Epithelial cell of esophagus (primary cell): ENCODE data around the gene MAMDC2.

Experiments
- DNase-seq: peaks from one replicate; pipeline ENCODE4 v3.0.0; 2010; ENCODE audit warnings: low read depth
- H3K4me3 ChIP-seq: 2 replicates; pipeline ENCODE4 v1.5.1; 2011; ENCODE audit warnings: mild to moderate bottlenecking, low read length, control low read depth
- TF ChIP-seq, protein P1 (sequence below): IDR thresholded peaks from 2 replicates; pipeline ENCODE4 v1.5.1; 2011; ENCODE audit warnings: low read depth, mild to moderate bottlenecking, low read length, control low read depth, inconsistent platforms; ENCODE audit not compliant: insufficient read depth; ENCODE audit errors: missing control alignments

The MAMDC2 gene

GRCh38 chr9:70136632-70137031, 93.0 kb downstream of the MAMDC2 start:
- TF ChIP-seq, protein P1, sequence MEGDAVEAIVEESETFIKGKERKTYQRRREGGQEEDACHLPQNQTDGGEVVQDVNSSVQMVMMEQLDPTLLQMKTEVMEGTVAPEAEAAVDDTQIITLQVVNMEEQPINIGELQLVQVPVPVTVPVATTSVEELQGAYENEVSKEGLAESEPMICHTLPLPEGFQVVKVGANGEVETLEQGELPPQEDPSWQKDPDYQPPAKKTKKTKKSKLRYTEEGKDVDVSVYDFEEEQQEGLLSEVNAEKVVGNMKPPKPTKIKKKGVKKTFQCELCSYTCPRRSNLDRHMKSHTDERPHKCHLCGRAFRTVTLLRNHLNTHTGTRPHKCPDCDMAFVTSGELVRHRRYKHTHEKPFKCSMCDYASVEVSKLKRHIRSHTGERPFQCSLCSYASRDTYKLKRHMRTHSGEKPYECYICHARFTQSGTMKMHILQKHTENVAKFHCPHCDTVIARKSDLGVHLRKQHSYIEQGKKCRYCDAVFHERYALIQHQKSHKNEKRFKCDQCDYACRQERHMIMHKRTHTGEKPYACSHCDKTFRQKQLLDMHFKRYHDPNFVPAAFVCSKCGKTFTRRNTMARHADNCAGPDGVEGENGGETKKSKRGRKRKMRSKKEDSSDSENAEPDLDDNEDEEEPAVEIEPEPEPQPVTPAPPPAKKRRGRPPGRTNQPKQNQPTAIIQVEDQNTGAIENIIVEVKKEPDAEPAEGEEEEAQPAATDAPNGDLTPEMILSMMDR: no peak
- DNase-seq: peak; percentile 56

DNA sequence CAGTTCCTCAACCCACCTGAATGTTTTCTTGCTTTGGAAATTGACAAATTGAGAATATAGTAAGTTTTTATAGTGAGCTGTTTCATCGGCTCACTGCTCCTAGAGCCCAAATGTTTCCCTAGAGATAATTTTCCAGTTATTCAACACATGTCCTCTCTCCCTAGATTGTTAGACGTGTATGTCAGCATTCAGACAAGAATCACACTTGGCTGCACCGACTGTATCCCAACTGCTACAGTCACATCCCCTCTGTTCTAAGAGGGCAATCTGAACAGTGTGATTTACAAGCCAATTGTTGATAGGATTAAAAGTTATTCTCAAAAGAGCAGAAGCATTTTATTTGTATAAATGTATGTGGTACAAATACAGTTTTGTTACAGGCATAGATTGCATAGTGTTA, 93.9 kb downstream of the MAMDC2 start:
- TF ChIP-seq, protein P1: no peak
- no peak overlapping the region for H3K4me3 ChIP-seq
- no peak for DNase-seq

More at GRCh38 chr9:70136632-70137031, 93.0 kb downstream of the MAMDC2 start:
- no peak overlapping the region for H3K4me3 ChIP-seq

DNA sequence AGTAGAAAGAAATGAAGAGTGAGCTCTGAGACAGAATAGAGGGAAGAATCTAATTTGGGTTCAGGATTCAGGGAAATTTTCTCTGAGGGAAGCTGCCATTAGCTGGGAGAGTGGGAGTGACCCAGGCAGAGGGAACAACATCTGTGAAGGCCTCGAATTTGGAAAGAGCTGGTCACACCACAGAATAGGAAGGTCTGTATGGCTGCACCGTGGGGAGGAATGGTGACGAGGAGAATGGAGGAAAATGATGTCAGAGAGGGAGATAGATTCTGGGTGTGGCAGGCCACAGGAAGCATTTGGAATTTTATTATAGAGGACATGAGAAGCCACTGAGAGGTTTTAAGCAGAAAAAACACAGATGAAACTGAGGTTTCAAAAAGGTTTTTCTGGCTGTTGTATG, 98.5 kb downstream of the MAMDC2 start:
- no peak for DNase-seq
- TF ChIP-seq, protein P1: no peak
- H3K4me3 ChIP-seq: no peak overlapping the region

DNA sequence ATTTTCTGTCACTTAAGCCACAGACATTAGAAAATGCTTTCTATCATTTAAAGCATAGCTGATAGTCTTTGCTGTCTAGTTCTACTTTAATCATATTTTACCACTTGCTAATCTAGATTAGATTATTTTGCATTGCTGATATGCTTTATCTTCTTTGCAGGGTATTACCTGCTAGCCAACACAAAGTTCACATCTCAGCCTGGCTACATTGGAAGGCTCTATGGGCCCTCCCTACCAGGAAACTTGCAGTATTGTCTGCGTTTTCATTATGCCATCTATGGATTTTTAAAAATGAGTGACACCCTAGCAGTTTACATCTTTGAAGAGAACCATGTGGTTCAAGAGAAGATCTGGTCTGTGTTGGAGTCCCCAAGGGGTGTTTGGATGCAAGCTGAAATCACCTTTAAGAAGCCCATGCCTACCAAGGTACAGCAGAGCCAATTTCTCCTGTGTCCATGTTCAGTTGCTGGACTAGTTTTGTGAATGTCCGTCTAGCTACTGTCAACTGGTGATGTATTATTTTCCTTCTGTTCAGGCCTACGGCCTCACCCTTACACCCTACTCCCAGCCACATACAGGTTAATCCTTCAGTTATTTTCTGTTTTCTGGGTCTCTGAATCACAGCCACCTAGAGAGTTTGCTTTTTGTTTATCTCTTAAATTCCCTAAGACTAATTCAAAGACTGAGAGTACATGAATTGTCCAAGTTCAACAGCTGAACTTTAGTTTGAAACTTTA, 99.9 kb downstream of the MAMDC2 start:
- no peak overlapping the region for H3K4me3 ChIP-seq
- DNase-seq: no peak
- TF ChIP-seq, protein P1: no peak

DNA sequence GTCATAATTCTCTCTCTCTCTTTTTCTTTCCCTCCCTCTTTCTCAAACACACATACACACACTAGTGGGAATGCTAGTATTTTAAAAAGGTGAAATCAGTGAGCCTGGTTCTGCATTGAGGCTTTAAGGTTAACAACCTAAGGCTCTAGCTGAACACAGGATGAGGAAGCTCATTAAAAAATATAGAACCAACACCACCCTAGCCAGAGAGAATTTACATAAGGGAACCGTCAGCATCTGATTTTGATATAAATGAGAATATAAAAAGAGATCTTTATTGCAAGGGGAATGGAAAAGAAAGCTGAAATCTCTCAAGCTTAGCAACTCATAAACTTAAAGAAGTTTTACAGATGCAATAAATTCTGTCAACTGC, 100.5 kb downstream of the MAMDC2 start:
- no peak overlapping the region for H3K4me3 ChIP-seq
- TF ChIP-seq, protein P1: no peak
- DNase-seq: no peak

- no peak for DNase-seq
- TF ChIP-seq, protein P1: no peak
- H3K4me3 ChIP-seq: no peak overlapping the region
Measured at GRCh38 chr9:70145981-70146380, 102.3 kb downstream of the MAMDC2 start.

GRCh38 chr9:70147196-70147595, 103.5 kb downstream of the MAMDC2 start:
- TF ChIP-seq, protein P1: no peak
- DNase-seq: no peak

More at GRCh38 chr9:70147196-70147595, 103.5 kb downstream of the MAMDC2 start:
- no peak overlapping the region for H3K4me3 ChIP-seq
